ENCODE measurements around the gene AGPS.

GRCh38 chr2:177496921-177497320 lies 104.3 kb downstream of the AGPS start:
- TF ChIP-seq CTCF (IDR thresholded peaks at IDR 0.05; ENCODE audit: low read depth, low read length) (no peak), EZH2phosphoT487 (IDR thresholded peaks at IDR 0.05; ENCODE audit: low read depth) (no peak)

Data from OCI-LY3 (cell line).